GM20000 (cell line): ENCODE measurements around the gene CCL2.

Experiments
- DNase-seq: peaks from one replicate; pipeline ENCODE4 v3.0.0; 2012; ENCODE audit warnings: low spot score
- TF ChIP-seq, protein P1 (sequence below): IDR thresholded peaks from 2 replicates; pipeline ENCODE4 v1.5.1; 2012; ENCODE audit warnings: mild to moderate bottlenecking, control low read depth; ENCODE audit errors: extremely low read depth, missing control alignments

CCL2 gene

DNA sequence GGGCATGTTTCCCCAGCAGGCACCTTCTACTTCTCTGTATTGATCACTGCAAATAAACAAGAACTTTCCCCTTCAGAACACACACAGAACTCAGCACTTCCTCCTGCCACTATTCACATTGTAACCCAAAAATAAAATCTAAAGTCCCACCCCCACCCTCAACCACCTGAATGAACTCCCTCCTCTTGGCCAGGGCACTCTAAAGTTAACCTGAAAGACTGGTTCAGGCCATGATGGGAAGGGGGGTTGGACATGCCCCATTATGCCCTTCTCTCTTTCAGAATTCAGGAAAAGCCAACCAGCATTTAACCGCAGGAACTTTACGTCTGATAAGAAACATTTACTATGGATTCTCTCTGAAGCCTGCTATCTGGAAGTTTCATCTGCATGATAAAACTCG is 27.4 kb upstream of the CCL2 start:
- DNase-seq: no peak
- TF ChIP-seq, protein P1, sequence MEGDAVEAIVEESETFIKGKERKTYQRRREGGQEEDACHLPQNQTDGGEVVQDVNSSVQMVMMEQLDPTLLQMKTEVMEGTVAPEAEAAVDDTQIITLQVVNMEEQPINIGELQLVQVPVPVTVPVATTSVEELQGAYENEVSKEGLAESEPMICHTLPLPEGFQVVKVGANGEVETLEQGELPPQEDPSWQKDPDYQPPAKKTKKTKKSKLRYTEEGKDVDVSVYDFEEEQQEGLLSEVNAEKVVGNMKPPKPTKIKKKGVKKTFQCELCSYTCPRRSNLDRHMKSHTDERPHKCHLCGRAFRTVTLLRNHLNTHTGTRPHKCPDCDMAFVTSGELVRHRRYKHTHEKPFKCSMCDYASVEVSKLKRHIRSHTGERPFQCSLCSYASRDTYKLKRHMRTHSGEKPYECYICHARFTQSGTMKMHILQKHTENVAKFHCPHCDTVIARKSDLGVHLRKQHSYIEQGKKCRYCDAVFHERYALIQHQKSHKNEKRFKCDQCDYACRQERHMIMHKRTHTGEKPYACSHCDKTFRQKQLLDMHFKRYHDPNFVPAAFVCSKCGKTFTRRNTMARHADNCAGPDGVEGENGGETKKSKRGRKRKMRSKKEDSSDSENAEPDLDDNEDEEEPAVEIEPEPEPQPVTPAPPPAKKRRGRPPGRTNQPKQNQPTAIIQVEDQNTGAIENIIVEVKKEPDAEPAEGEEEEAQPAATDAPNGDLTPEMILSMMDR: no peak

DNA sequence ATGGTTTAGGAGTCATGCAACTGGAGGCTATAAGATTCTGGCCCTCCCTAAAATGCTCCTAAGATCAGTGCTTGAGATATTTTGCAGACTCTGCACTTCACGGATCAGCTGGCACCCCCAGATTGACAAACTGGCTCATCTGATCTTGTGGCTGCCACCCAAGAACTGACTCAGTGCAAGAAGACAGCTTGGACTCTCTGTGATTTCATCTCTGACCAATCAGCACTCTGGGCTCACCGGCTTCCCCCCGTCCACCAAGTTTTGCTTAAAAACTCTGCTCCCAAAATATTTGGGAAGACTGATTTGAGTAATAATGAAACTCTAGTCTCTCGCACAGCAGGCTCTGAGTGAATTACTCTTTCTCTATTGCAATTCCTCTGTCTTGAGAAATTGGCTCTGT is 26.3 kb upstream of the CCL2 start:
- TF ChIP-seq, protein P1: no peak
- no peak for DNase-seq

DNA sequence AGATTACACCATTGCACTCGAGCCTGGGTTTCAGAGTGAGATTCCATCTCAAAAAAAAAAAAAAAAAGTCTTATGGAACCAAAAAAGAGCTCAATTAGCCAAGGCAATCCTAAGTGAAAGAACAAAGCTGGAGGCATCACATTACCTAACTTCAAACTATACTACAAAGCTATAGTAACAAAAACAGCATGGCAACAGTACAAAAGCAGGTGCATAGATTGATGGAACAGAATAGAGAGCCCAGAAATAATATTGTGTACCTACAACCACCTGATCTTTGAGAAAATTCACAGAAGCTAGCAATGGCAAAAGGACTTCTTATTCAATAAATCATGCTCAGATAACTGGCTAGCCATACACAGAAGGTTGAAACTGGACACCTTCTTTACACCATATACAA is 24.7 kb upstream of the CCL2 start:
- DNase-seq: no peak
- TF ChIP-seq, protein P1: no peak

DNA sequence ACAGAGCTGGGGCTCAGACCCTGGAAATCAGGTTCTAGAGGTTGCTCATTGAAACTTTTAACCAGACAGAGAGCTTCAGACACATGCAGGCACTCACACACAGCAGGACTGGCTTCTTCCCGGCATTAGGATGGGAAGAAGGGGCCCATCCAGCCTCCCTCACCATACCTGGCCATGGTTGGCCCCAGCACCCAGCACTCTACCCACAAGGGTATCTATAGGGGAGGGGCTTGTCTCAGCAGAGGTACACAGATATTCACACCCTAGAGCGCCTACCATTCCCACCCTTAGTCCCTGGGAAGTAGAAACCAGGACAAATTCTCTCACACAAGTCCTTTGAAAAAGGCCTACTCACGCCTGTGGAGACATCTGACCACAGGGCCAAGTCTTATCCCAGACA is 20.5 kb upstream of the CCL2 start:
- TF ChIP-seq, protein P1: no peak
- no peak for DNase-seq

DNA sequence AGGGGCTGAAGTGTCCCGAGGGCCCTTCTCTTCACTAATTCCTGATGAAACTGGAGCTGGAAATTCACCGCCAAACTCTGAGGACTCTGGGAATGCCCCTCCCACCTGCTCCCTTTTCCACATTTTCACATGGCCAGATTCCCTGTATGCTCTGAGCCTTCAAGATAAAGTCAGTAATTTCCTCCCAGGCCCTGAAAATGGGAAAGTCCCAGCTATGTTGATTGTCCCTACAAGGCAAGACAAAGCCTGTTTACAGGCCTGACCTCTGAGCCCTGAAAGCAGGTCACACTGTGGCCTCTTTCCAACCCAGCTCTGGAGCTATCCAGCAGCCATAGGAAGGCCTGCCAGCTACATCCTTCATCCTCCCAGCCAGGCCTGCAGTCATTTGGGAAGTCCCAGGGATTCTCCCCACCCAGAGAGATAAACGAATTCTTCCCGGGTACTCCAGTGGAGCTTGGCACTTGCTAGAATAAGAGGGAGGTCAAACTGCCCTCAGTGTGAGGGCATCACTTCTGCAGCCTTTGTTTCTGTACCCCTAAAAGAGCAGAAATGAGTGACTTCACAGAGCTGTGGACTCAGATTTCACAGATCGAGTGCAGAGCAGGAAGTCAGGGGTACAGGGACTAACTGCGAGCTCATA is 19.6 kb upstream of the CCL2 start:
- TF ChIP-seq, protein P1: no peak
- no peak for DNase-seq

DNA sequence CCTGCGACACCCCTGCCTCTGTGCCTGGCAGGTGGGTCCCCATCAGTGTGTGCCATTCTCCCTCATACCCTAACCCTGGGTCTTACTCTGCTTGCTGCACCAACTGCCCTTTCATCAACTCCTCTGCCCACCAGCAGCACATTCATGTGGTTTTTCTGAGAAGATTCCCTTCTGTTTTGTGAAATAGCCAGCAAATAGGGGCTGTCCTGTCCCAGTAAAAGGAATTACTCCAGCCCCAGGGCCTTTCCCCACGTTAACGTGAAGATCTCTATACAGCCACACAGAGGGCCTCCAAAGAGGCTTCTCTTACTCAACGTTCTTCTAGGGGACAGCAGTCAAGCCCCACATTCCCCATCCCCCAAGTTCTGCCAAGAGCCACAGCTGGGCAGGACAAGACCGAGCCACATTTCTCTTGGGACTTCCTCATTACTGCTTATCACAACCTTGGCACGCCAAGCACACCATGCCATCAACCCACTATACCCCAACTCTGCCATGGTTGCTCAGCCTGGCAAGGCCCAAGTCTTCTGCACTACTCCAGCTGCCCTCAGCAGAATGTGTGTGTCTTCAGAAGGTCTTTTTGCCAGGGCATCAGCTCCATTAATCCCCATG is 18.7 kb upstream of the CCL2 start:
- TF ChIP-seq, protein P1: no peak

DNA sequence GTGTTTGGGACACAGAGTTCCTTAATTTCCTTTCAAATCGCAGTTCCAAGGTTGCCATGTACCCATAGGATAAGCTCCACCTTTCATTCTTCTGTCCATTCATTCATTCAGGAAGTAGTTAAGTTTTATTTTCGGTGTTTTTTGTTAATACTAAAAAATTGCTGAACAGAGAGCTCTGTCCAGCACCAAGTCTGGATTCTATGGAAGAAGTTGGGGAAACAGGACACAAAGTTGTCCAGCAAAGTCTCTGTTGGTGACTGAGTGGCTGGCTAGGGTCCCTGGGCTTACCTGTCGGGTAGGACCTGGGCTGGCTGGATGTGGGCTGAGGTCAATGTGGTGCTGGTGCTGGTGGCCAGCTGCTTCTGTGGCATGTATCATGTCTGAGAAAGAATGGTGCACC is 17.6 kb upstream of the CCL2 start:
- no peak for DNase-seq

More for the DNA sequence above, 18.7 kb upstream of the CCL2 start:
- DNase-seq: no peak

More for the DNA sequence above, 17.6 kb upstream of the CCL2 start:
- TF ChIP-seq, protein P1: no peak
